ENCODE measurements around the gene MAF. TPM values are rescaled to one million over a fixed set of nuclear protein-coding genes. Genes with fewer than 3 reads are reported as not detected.

MAF gene
- total and polyA plus RNA-seq, 9 of the 15 experiments (the other 6 are each of a cell fraction or from before 2014, with no cell fraction given): 0.01 to 0.18 TPM; not detected in 7

DNA sequence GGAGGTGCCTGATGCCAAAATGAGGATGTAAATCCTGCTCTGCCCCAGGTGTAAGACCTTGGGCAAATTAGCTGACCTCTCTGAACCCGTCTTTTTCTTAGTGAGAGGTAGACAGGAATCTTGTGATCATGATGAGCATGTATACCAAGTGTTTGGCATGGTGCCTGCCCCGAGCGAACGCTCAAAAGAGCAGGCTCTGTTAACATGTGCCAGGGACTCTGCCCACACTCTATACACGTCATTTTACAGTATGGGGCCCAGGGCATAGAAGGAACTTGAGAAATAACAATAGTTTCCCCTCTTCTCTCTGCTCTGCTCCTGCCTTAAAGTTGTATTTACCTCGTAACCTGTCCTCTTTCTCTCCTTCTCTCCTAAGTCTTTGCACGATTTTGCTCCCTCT, 9.3 kb upstream of the MAF start (continued):
- TF ChIP-seq, protein P1, sequence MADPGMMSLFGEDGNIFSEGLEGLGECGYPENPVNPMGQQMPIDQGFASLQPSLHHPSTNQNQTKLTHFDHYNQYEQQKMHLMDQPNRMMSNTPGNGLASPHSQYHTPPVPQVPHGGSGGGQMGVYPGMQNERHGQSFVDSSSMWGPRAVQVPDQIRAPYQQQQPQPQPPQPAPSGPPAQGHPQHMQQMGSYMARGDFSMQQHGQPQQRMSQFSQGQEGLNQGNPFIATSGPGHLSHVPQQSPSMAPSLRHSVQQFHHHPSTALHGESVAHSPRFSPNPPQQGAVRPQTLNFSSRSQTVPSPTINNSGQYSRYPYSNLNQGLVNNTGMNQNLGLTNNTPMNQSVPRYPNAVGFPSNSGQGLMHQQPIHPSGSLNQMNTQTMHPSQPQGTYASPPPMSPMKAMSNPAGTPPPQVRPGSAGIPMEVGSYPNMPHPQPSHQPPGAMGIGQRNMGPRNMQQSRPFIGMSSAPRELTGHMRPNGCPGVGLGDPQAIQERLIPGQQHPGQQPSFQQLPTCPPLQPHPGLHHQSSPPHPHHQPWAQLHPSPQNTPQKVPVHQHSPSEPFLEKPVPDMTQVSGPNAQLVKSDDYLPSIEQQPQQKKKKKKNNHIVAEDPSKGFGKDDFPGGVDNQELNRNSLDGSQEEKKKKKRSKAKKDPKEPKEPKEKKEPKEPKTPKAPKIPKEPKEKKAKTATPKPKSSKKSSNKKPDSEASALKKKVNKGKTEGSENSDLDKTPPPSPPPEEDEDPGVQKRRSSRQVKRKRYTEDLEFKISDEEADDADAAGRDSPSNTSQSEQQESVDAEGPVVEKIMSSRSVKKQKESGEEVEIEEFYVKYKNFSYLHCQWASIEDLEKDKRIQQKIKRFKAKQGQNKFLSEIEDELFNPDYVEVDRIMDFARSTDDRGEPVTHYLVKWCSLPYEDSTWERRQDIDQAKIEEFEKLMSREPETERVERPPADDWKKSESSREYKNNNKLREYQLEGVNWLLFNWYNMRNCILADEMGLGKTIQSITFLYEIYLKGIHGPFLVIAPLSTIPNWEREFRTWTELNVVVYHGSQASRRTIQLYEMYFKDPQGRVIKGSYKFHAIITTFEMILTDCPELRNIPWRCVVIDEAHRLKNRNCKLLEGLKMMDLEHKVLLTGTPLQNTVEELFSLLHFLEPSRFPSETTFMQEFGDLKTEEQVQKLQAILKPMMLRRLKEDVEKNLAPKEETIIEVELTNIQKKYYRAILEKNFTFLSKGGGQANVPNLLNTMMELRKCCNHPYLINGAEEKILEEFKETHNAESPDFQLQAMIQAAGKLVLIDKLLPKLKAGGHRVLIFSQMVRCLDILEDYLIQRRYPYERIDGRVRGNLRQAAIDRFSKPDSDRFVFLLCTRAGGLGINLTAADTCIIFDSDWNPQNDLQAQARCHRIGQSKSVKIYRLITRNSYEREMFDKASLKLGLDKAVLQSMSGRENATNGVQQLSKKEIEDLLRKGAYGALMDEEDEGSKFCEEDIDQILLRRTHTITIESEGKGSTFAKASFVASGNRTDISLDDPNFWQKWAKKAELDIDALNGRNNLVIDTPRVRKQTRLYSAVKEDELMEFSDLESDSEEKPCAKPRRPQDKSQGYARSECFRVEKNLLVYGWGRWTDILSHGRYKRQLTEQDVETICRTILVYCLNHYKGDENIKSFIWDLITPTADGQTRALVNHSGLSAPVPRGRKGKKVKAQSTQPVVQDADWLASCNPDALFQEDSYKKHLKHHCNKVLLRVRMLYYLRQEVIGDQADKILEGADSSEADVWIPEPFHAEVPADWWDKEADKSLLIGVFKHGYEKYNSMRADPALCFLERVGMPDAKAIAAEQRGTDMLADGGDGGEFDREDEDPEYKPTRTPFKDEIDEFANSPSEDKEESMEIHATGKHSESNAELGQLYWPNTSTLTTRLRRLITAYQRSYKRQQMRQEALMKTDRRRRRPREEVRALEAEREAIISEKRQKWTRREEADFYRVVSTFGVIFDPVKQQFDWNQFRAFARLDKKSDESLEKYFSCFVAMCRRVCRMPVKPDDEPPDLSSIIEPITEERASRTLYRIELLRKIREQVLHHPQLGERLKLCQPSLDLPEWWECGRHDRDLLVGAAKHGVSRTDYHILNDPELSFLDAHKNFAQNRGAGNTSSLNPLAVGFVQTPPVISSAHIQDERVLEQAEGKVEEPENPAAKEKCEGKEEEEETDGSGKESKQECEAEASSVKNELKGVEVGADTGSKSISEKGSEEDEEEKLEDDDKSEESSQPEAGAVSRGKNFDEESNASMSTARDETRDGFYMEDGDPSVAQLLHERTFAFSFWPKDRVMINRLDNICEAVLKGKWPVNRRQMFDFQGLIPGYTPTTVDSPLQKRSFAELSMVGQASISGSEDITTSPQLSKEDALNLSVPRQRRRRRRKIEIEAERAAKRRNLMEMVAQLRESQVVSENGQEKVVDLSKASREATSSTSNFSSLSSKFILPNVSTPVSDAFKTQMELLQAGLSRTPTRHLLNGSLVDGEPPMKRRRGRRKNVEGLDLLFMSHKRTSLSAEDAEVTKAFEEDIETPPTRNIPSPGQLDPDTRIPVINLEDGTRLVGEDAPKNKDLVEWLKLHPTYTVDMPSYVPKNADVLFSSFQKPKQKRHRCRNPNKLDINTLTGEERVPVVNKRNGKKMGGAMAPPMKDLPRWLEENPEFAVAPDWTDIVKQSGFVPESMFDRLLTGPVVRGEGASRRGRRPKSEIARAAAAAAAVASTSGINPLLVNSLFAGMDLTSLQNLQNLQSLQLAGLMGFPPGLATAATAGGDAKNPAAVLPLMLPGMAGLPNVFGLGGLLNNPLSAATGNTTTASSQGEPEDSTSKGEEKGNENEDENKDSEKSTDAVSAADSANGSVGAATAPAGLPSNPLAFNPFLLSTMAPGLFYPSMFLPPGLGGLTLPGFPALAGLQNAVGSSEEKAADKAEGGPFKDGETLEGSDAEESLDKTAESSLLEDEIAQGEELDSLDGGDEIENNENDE (IDR thresholded peaks at IDR 0.05; ENCODE audit: low read depth, low read length): no peak
- TF ChIP-seq FOS (IDR thresholded peaks at IDR 0.05; ENCODE audit: extremely low read depth, insufficient read length) (no peak), MECOM (CRISPR knock-in tag; IDR thresholded peaks at IDR 0.05) (no peak), THAP7 (CRISPR knock-in tag; IDR thresholded peaks at IDR 0.05) (no peak), ZNF77 (CRISPR knock-in tag; IDR thresholded peaks at IDR 0.05) (no peak)
